Thymus (tissue), 11 donors: ENCODE measurements around the gene ENDOV. TPM values are rescaled to one million over a fixed set of nuclear protein-coding genes. Genes with fewer than 3 reads are reported as not detected.

Experiments used
- DNase-seq, 9 donors: peaks; one replicate each; pipeline ENCODE4 v3.0.0-alpha.2; 2013; ENCODE audit warnings: low spot score in 9 of 9, low read depth in 6 of 9, missing footprints in 1 of 9
- H3K27ac ChIP-seq, 2 donors: one replicate each; pipeline ENCODE4 v1.5.1; 2013; ENCODE audit warnings: control low read depth in 1 of 2, low read depth in 1 of 2, low read length in 1 of 2, mild to moderate bottlenecking in 1 of 2, moderate library complexity in 1 of 2
- H3K27me3 ChIP-seq, 2 donors: one replicate each; pipeline ENCODE4 v1.5.1; 2013; ENCODE audit warnings: low read length in 1 of 2; ENCODE audit not compliant: control insufficient read depth in 2 of 2, insufficient read depth in 1 of 2
- H3K36me3 ChIP-seq, 2 donors: one replicate each; pipeline ENCODE4 v1.5.1; 2013; ENCODE audit warnings: low read length in 1 of 2, mild to moderate bottlenecking in 1 of 2, moderate library complexity in 1 of 2; ENCODE audit not compliant: control insufficient read depth in 2 of 2, insufficient read depth in 2 of 2
- H3K4me1 ChIP-seq, 2 donors: one replicate each; pipeline ENCODE4 v1.5.1; 2013; ENCODE audit warnings: low read length in 2 of 2; ENCODE audit not compliant: control insufficient read depth in 2 of 2, insufficient read depth in 2 of 2
- H3K4me3 ChIP-seq, 2 donors: one replicate each; pipeline ENCODE4 v1.5.1; 2013; ENCODE audit warnings: low read length in 2 of 2, control low read depth in 1 of 2, mild to moderate bottlenecking in 1 of 2
- H3K9me3 ChIP-seq, 2 donors: one replicate each; pipeline ENCODE4 v1.5.1; 2013; ENCODE audit warnings: low read length in 1 of 2, mild to moderate bottlenecking in 1 of 2; ENCODE audit not compliant: control insufficient read depth in 2 of 2, insufficient read depth in 1 of 2
- WGBS: extraction: QIAGEN DNeasy Blood & Tissue Kit; methylation state at CpG from one replicate; pipeline ENCODE4 v1.1.7; 2013; 5-methylcytosine and 5-hydroxymethylcytosine counted together
- polyA plus RNA-seq: library from polyadenylated mRNA; stranded (reverse); fragments of 200-250 nt; gene quantifications from one replicate; pipeline ENCODE4 v1.2.3, GENCODE V29; 2013
- total RNA-seq: library from RNA; stranded (reverse); fragments of 120-200 nt; gene quantifications from one replicate; pipeline ENCODE4 v1.2.4, GENCODE V29; 2013
- donor health status: healthy.

ENDOV gene
- total and polyA plus RNA-seq, 2 donors: 8.3 to 20.7 TPM

- peaks cover 81 to 98% of the 10 kb centered on the region in 2 donors for H3K36me3 ChIP-seq
Observed at GRCh38 chr17:80374732-80375585, 40.0 kb upstream of the ENDOV start.

GRCh38 chr17:80376531-80376930 lies 38.4 kb upstream of the ENDOV start:
- no peak overlapping the region for H3K27ac ChIP-seq
- H3K9me3 ChIP-seq: peaks cover 0 to 3% of the 10 kb centered on the region in 2 donors
- no peak for DNase-seq
- H3K36me3 ChIP-seq: peaks cover 88 to 98% of the 10 kb centered on the region in 2 donors
- no peaks in the 10 kb centered on the region for H3K4me1 ChIP-seq
- H3K4me3 ChIP-seq: no peak overlapping the region
- 96% methylated on average over 4 of the region's 4 CpGs for WGBS
- H3K27me3 ChIP-seq: no peaks in the 10 kb centered on the region

More at GRCh38 chr17:80374732-80375585, 40.0 kb upstream of the ENDOV start:
- H3K4me1 ChIP-seq: no peaks in the 10 kb centered on the region
- WGBS: 97% methylated on average over 14 of the region's 14 CpGs
- H3K4me3 ChIP-seq: no peak overlapping the region
- H3K27me3 ChIP-seq: no peaks in the 10 kb centered on the region
- no peak overlapping the region for H3K27ac ChIP-seq
- no peak for DNase-seq
- no peaks in the 10 kb centered on the region for H3K9me3 ChIP-seq

DNA sequence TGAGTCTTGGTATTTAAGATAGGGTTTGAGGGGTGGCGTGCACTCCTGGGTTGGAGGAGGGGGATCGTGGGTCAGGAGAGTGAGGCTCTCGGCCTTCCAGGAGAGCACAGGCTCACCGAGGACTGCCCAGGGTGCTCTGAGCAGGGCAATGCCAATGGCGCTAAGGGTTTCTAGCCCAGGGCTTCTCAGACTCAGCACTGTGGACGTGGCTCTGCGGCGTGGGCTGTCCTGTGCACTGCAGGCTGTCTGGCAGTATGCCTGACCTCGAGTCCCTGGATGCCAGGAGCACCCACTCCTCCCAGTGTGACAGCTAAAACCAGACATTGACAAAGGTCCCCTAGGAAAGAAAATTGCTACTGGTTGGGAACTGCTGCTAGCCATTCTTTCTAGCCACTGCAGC lies 37.2 kb upstream of the ENDOV start:
- no peak for DNase-seq
- Histone ChIP-seq H3K4me3 (no peak overlapping the region), H3K36me3 (peaks cover 88 to 98% of the 10 kb centered on the region in 2 donors), H3K27me3 (no peaks in the 10 kb centered on the region), H3K9me3 (peaks cover 0 to 3% of the 10 kb centered on the region in 2 donors), H3K27ac (no peak overlapping the region), H3K4me1 (no peaks in the 10 kb centered on the region)
- WGBS: over 99% methylated on average over 9 of the region's 9 CpGs

GRCh38 chr17:80379348-80379747 lies 35.6 kb upstream of the ENDOV start:
- 96% methylated on average over 9 of the region's 9 CpGs for WGBS
- H3K36me3 ChIP-seq: peaks cover 85 to 99% of the 10 kb centered on the region in 2 donors
- no peaks in the 10 kb centered on the region for H3K27me3 ChIP-seq
- no peaks in the 10 kb centered on the region for H3K4me1 ChIP-seq
- peaks cover 0 to 3% of the 10 kb centered on the region in 2 donors for H3K9me3 ChIP-seq
- no peak overlapping the region for H3K27ac ChIP-seq
- no peak overlapping the region for H3K4me3 ChIP-seq
- DNase-seq: no peak

GRCh38 chr17:80380068-80380467 lies 34.9 kb upstream of the ENDOV start:
- peaks cover 0 to 1% of the 10 kb centered on the region in 2 donors for H3K4me1 ChIP-seq
- 96% methylated on average over 6 of the region's 6 CpGs for WGBS
- peaks cover 85 to 99% of the 10 kb centered on the region in 2 donors for H3K36me3 ChIP-seq
- no peak overlapping the region for H3K4me3 ChIP-seq
- no peaks in the 10 kb centered on the region for H3K27me3 ChIP-seq
- no peak for DNase-seq
- H3K27ac ChIP-seq: no peak overlapping the region
- H3K9me3 ChIP-seq: peaks cover 0 to 3% of the 10 kb centered on the region in 2 donors

GRCh38 chr17:80380555-80381002 lies 34.4 kb upstream of the ENDOV start:
- Histone ChIP-seq H3K4me1 (peaks cover 0 to 6% of the 10 kb centered on the region in 2 donors), H3K4me3 (no peak overlapping the region), H3K27me3 (no peaks in the 10 kb centered on the region), H3K9me3 (peaks cover 0 to 3% of the 10 kb centered on the region in 2 donors), H3K36me3 (peaks cover 85 to 99% of the 10 kb centered on the region in 2 donors), H3K27ac (no peak overlapping the region)
- no peak for DNase-seq
- WGBS: 91% methylated on average over 21 of the region's 21 CpGs

GRCh38 chr17:80381416-80381923 lies 33.5 kb upstream of the ENDOV start:
- Histone ChIP-seq H3K27me3 (no peaks in the 10 kb centered on the region), H3K27ac (no peak overlapping the region), H3K4me3 (no peak overlapping the region), H3K9me3 (peaks cover 0 to 3% of the 10 kb centered on the region in 2 donors), H3K4me1 (peaks cover 0 to 6% of the 10 kb centered on the region in 2 donors), H3K36me3 (peaks cover 88 to 99% of the 10 kb centered on the region in 2 donors)
- WGBS: 98% methylated on average over 18 of the region's 18 CpGs
- no peak for DNase-seq

GRCh38 chr17:80382446-80382845 lies 32.5 kb upstream of the ENDOV start:
- Histone ChIP-seq H3K4me1 (peaks cover 0 to 9% of the 10 kb centered on the region in 2 donors), H3K9me3 (peaks cover 0 to 3% of the 10 kb centered on the region in 2 donors), H3K4me3 (no peak overlapping the region), H3K27me3 (no peaks in the 10 kb centered on the region), H3K36me3 (peaks cover 89 to 100% of the 10 kb centered on the region in 2 donors), H3K27ac (no peak overlapping the region)
- DNase-seq: no peak
- WGBS: 97% methylated on average over 3 of the region's 3 CpGs

- H3K9me3 ChIP-seq: peaks cover 0 to 3% of the 10 kb centered on the region in 2 donors
- H3K27me3 ChIP-seq: no peaks in the 10 kb centered on the region
- H3K4me3 ChIP-seq: no peak overlapping the region
- 97% methylated on average over 8 of the region's 8 CpGs for WGBS
- peaks cover 0 to 9% of the 10 kb centered on the region in 2 donors for H3K4me1 ChIP-seq
- DNase-seq: no peak
- H3K36me3 ChIP-seq: peaks cover 89 to 99% of the 10 kb centered on the region in 2 donors
- H3K27ac ChIP-seq: no peak overlapping the region
Observed at GRCh38 chr17:80382956-80383355, 32.0 kb upstream of the ENDOV start.
